HEK293 (cell line): ENCODE results near the gene CDK14.

ENCODE experiments used
- CTCF ChIA-PET: fragments of 350-600 bp; formaldehyde crosslinking; extraction: SDS; loops from one replicate; lab custom pipeline; 2021; ENCODE audit warnings: antibody characterized with exemption; lab: Yijun Ruan, JAX
- POLR2A ChIA-PET: fragments of 300-600 bp; formaldehyde crosslinking; extraction: SDS; loops from one replicate; lab custom pipeline; 2020; ENCODE audit warnings: antibody characterized with exemption, inconsistent platforms; lab: Yijun Ruan, JAX
- H3K27ac ChIP-seq: fragments of 200-500 bp; sonication (Bioruptor generic); 2 replicates; pipeline ENCODE4 v1.5.1; 2014; ENCODE audit warnings: low read depth, low read length, control low read depth, inconsistent platforms; ENCODE audit errors: extremely low read depth
- H3K36me3 ChIP-seq, 2 experiments: fragments of 200-500 bp in 1 of 2; sonication (Bioruptor generic) in 1 of 2; 1 replicate in 1 of 2; 2 replicates in 1 of 2; pipeline ENCODE4 v1.5.1; 2014 to 2017; ENCODE audit warnings: inconsistent platforms in 2 of 2, low read length in 2 of 2; ENCODE audit not compliant: control insufficient read depth in 2 of 2, insufficient read depth in 1 of 2
- H3K4me1 ChIP-seq: fragments of 200-500 bp; sonication (Bioruptor generic); 2 replicates; pipeline ENCODE4 v1.5.1; 2014; ENCODE audit warnings: mild to moderate bottlenecking, low read length, inconsistent platforms; ENCODE audit not compliant: control insufficient read depth, insufficient read depth
- H3K4me3 ChIP-seq: 2 replicates; pipeline ENCODE4 v1.5.1; 2011; ENCODE audit warnings: low read depth, mild to moderate bottlenecking, control low read depth, low read length, moderate library complexity
- H3K9me3 ChIP-seq: fragments of 200-500 bp; sonication (Bioruptor generic); 2 replicates; pipeline ENCODE4 v1.5.1; 2014; ENCODE audit warnings: low read depth, low read length, inconsistent platforms; ENCODE audit not compliant: control insufficient read depth, insufficient read depth
- EGR2 ChIP-seq: fragments of 450-650 bp; formaldehyde crosslinking; IDR thresholded peaks from 2 replicates; pipeline ENCODE4 v1.5.1; 2016; ENCODE audit warnings: low read depth, missing biosample characterization, missing genetic modification characterization
- KLF17 ChIP-seq: fragments of 450-650 bp; formaldehyde crosslinking; IDR thresholded peaks from 2 replicates; pipeline ENCODE4 v1.5.1; 2016; ENCODE audit warnings: missing biosample characterization, missing genetic modification characterization
- KLF9 ChIP-seq: fragments of 450-650 bp; formaldehyde crosslinking; IDR thresholded peaks from 2 replicates; pipeline ENCODE4 v1.5.1; 2016; ENCODE audit warnings: missing biosample characterization, missing genetic modification characterization, low read depth
- RBAK ChIP-seq: fragments of 450-650 bp; formaldehyde crosslinking; IDR thresholded peaks from 2 replicates; pipeline ENCODE4 v1.5.1; 2016; ENCODE audit warnings: missing biosample characterization, missing genetic modification characterization
- WT1 ChIP-seq: fragments of 450-650 bp; formaldehyde crosslinking; IDR thresholded peaks from 2 replicates; pipeline ENCODE4 v1.5.1; 2016; ENCODE audit warnings: missing biosample characterization, missing genetic modification characterization
- ZBTB17 ChIP-seq: fragments of 450-650 bp; formaldehyde crosslinking; IDR thresholded peaks from 2 replicates; pipeline ENCODE4 v1.5.1; 2016; ENCODE audit warnings: missing biosample characterization, missing genetic modification characterization
- ZNF138 ChIP-seq: fragments of 450-650 bp; formaldehyde crosslinking; IDR thresholded peaks from 2 replicates; pipeline ENCODE4 v1.5.1; 2016; ENCODE audit warnings: missing biosample characterization, missing genetic modification characterization, borderline replicate concordance
- ZNF155 ChIP-seq: fragments of 450-650 bp; formaldehyde crosslinking; IDR thresholded peaks from 2 replicates; pipeline ENCODE4 v1.5.1; 2016; ENCODE audit warnings: missing biosample characterization, missing genetic modification characterization
- ZNF184 ChIP-seq: fragments of 450-650 bp; IDR thresholded peaks from 2 replicates; pipeline ENCODE4 v1.5.1; 2018; ENCODE audit warnings: missing biosample characterization, mild to moderate bottlenecking, missing genetic modification characterization
- ZNF341 ChIP-seq: fragments of 450-650 bp; formaldehyde crosslinking; IDR thresholded peaks from 2 replicates; pipeline ENCODE4; 2016; ENCODE audit warnings: low read depth, missing biosample characterization, missing genetic modification characterization
- ZNF37A ChIP-seq: fragments of 450-650 bp; IDR thresholded peaks from 2 replicates; pipeline ENCODE4 v1.5.1; 2018; ENCODE audit warnings: missing biosample characterization, missing genetic modification characterization
- ZNF473 ChIP-seq: fragments of 450-650 bp; formaldehyde crosslinking; IDR thresholded peaks from 2 replicates; pipeline ENCODE4 v1.5.1; 2017; ENCODE audit warnings: missing biosample characterization, missing genetic modification characterization
- ZNF48 ChIP-seq: fragments of 450-650 bp; formaldehyde crosslinking; IDR thresholded peaks from 2 replicates; pipeline ENCODE4 v1.5.1; 2016; ENCODE audit warnings: missing biosample characterization, missing genetic modification characterization
- ZNF558 ChIP-seq: fragments of 450-650 bp; formaldehyde crosslinking; IDR thresholded peaks from 2 replicates; pipeline ENCODE4 v1.5.1; 2016; ENCODE audit warnings: missing biosample characterization, missing genetic modification characterization
- ZNF560 ChIP-seq: fragments of 450-650 bp; formaldehyde crosslinking; IDR thresholded peaks from 2 replicates; pipeline ENCODE4 v1.5.1; 2017; ENCODE audit warnings: missing biosample characterization, missing genetic modification characterization, borderline replicate concordance
- ZNF596 ChIP-seq: fragments of 450-650 bp; IDR thresholded peaks from 2 replicates; pipeline ENCODE4 v1.5.0; 2018; ENCODE audit warnings: missing biosample characterization, mild to moderate bottlenecking, missing genetic modification characterization, moderate library complexity
- ZNF664 ChIP-seq: fragments of 450-650 bp; formaldehyde crosslinking; IDR thresholded peaks from 2 replicates; pipeline ENCODE4 v1.5.1; 2016; ENCODE audit warnings: missing biosample characterization, missing genetic modification characterization
- ZNF707 ChIP-seq: fragments of 450-650 bp; formaldehyde crosslinking; IDR thresholded peaks from 2 replicates; pipeline ENCODE4 v1.5.1; 2016; ENCODE audit warnings: missing biosample characterization, missing genetic modification characterization
- ZNF777 ChIP-seq: fragments of 450-650 bp; formaldehyde crosslinking; IDR thresholded peaks from 2 replicates; pipeline ENCODE4 v1.5.1; 2017; ENCODE audit warnings: missing biosample characterization, missing genetic modification characterization, borderline replicate concordance
- ZNF837 ChIP-seq: fragments of 450-650 bp; formaldehyde crosslinking; IDR thresholded peaks from 2 replicates; pipeline ENCODE4 v1.5.1; 2016; ENCODE audit warnings: missing biosample characterization, missing genetic modification characterization
- ZNF843 ChIP-seq: fragments of 450-650 bp; formaldehyde crosslinking; IDR thresholded peaks from 2 replicates; pipeline ENCODE4 v1.5.1; 2016; ENCODE audit warnings: missing biosample characterization, missing genetic modification characterization
- ZXDB ChIP-seq: fragments of 450-650 bp; formaldehyde crosslinking; IDR thresholded peaks from 2 replicates; pipeline ENCODE4 v1.5.1; 2016; ENCODE audit warnings: missing biosample characterization, missing genetic modification characterization
- TF ChIP-seq, protein P1 (sequence below): fragments of 450-650 bp; formaldehyde crosslinking; optimal IDR thresholded peaks from 2 replicates; pipeline ENCODE3; 2016; ENCODE audit warnings: missing biosample characterization, mild to moderate bottlenecking, missing genetic modification characterization
- TF ChIP-seq, protein P2 (sequence below): fragments of 450-650 bp; formaldehyde crosslinking; IDR thresholded peaks from 2 replicates; pipeline ENCODE4 v1.5.1; 2017; ENCODE audit warnings: missing biosample characterization, mild to moderate bottlenecking, missing genetic modification characterization, moderate library complexity
- TF ChIP-seq, protein P3 (sequence below): fragments of 450-650 bp; formaldehyde crosslinking; IDR thresholded peaks from 2 replicates; pipeline ENCODE4 v1.5.1; 2017; ENCODE audit warnings: missing biosample characterization, missing genetic modification characterization

Gene CDK14

DNA sequence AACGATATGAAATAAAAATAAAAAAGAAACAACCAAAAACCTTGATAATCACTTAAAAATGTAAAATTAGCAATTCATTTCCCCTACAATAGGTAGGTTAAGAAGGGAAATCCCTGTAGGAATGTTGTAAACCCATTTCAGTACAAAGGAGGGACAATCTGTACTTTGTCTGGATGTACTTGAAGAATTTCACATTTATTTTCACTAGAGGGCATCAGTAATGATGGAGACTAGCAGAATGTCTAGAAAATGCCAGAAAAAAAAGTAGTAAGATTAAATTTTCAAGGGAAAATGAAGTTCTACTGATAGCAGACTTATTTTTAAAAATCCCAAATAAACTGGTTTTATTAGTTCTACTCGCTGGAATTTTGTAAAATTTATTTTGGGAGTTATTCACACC is 459.1 kb downstream of the CDK14 start:
- Histone ChIP-seq H3K4me1 (no peaks in the 10 kb centered on the region), H3K4me3 (no peak overlapping the region), H3K9me3 (no peaks in the 10 kb centered on the region), H3K27ac (no peak overlapping the region), H3K36me3 (no peaks in the 10 kb centered on the region)
- CTCF ChIA-PET, result interaction anchor here (0.5 kb wide), 1 partner anchor 22 kb away, joined by 7 read pairs; no protein-coding TSS in a partner anchor
- POLR2A ChIA-PET, result no interaction called here
- TF ChIP-seq ZNF473 (no peak), RBAK (tag by site-specific recombination) (no peak)
- TF ChIP-seq, all 188 proteins: peak for 0

DNA sequence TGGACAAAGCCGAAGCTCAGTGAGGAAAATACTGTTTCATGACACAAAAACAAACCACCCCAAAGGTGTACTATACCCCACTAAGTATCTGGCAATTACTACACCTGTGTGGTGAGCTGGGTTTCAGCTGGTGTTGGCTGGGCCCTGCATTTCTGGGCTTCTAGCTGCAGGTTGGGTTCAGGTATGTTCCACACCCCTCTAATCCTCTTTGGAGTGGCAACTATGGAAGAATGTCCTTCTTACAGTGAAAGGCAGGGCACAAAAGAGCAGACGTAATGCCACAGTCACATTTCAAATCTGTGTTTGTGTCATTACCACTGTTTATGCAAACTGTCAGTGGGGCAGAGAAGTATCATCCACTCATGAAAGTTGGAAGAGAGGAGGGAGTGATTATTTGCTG is 466.6 kb downstream of the CDK14 start:
- POLR2A ChIA-PET, result no interaction called here
- no peak overlapping the region for H3K4me3 ChIP-seq
- no peaks in the 10 kb centered on the region for H3K36me3 ChIP-seq
- no peak overlapping the region for H3K27ac ChIP-seq
- TF ChIP-seq ZNF37A (tag by site-specific recombination) (no peak), KLF9 (tag by site-specific recombination) (no peak), ZNF155 (tag by site-specific recombination) (no peak), ZNF843 (no peak), WT1 (no peak), ZNF473 (no peak), ZBTB17 (no peak), ZNF558 (tag by site-specific recombination) (no peak), ZNF777 (tag by site-specific recombination) (no peak)
- TF ChIP-seq, protein P1, sequence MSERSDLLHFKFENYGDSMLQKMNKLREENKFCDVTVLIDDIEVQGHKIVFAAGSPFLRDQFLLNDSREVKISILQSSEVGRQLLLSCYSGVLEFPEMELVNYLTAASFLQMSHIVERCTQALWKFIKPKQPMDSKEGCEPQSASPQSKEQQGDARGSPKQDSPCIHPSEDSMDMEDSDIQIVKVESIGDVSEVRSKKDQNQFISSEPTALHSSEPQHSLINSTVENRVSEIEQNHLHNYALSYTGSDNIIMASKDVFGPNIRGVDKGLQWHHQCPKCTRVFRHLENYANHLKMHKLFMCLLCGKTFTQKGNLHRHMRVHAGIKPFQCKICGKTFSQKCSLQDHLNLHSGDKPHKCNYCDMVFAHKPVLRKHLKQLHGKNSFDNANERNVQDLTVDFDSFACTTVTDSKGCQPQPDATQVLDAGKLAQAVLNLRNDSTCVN (tag by site-specific recombination), result no peak
- TF ChIP-seq, protein P2, sequence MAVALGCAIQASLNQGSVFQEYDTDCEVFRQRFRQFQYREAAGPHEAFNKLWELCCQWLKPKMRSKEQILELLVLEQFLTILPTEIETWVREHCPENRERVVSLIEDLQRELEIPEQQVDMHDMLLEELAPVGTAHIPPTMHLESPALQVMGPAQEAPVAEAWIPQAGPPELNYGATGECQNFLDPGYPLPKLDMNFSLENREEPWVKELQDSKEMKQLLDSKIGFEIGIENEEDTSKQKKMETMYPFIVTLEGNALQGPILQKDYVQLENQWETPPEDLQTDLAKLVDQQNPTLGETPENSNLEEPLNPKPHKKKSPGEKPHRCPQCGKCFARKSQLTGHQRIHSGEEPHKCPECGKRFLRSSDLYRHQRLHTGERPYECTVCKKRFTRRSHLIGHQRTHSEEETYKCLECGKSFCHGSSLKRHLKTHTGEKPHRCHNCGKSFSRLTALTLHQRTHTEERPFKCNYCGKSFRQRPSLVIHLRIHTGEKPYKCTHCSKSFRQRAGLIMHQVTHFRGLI (tag by site-specific recombination), result no peak
- TF ChIP-seq, all 188 proteins: peak for 0
- no peaks in the 10 kb centered on the region for H3K4me1 ChIP-seq
- CTCF ChIA-PET, result interaction anchor here (0.6 to 0.9 kb wide), 2 partner anchors 26 to 818 kb away, joined by 3 to 4 read pairs; partner anchors contain the start of gene MTERF1
- H3K9me3 ChIP-seq, result no peaks in the 10 kb centered on the region

DNA sequence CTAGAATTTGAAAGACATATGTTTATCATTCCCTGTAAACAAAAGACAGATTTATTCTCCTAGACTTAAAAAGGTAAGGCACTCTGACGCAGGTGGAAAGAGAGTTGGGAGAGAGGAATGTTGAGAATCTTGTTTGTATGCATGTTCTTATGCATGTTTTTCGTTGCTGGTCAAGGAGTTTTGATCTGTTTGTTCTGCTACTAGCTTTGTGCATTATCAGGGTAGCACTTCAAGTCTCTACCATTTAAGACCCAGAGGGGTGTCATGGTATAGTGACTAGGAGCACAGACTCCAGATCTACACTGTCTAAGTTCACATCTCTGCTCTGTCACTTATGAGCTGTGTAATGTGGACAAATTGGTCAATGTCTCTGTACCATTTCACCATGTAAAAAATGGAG is 467.9 kb downstream of the CDK14 start:
- POLR2A ChIA-PET, result no interaction called here
- CTCF ChIA-PET, result interaction anchor here (0.7 to 1.0 kb wide), 2 partner anchors 12 to 301 kb away, joined by 3 read pairs; no protein-coding TSS in a partner anchor

GRCh38 chr7:91064938-91065337 is 468.8 kb downstream of the CDK14 start:
- ChIA-PET POLR2A (no interaction called here), CTCF (interaction anchor here (0.5 kb wide), 1 partner anchor 506 kb away, joined by 4 read pairs; no protein-coding TSS in a partner anchor)
- H3K4me1 ChIP-seq, result no peaks in the 10 kb centered on the region
- TF ChIP-seq ZNF664 (tag by site-specific recombination) (no peak), ZXDB (tag by site-specific recombination) (no peak), ZNF138 (tag by site-specific recombination) (no peak), ZNF560 (tag by site-specific recombination) (no peak), KLF17 (tag by site-specific recombination) (no peak), ZNF341 (no peak), ZNF596 (no peak), ZNF184 (tag by site-specific recombination) (no peak), ZNF48 (tag by site-specific recombination) (no peak), ZNF837 (tag by site-specific recombination) (no peak)
- TF ChIP-seq, protein P3, sequence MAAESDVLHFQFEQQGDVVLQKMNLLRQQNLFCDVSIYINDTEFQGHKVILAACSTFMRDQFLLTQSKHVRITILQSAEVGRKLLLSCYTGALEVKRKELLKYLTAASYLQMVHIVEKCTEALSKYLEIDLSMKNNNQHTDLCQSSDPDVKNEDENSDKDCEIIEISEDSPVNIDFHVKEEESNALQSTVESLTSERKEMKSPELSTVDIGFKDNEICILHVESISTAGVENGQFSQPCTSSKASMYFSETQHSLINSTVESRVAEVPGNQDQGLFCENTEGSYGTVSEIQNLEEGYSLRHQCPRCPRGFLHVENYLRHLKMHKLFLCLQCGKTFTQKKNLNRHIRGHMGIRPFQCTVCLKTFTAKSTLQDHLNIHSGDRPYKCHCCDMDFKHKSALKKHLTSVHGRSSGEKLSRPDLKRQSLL (tag by site-specific recombination), result no peak
- no peak overlapping the region for H3K4me3 ChIP-seq
- H3K27ac ChIP-seq, result no peak overlapping the region
- no peaks in the 10 kb centered on the region for H3K9me3 ChIP-seq
- no peaks in the 10 kb centered on the region for H3K36me3 ChIP-seq

More for the DNA sequence above, 467.9 kb downstream of the CDK14 start:
- no peak for TF ChIP-seq EGR2 (tag by site-specific recombination)
- no peak for TF ChIP-seq ZNF707 (tag by site-specific recombination)
- TF ChIP-seq, all 188 proteins: peak for 0
- H3K4me3 ChIP-seq, result no peak overlapping the region
- H3K4me1 ChIP-seq, result no peaks in the 10 kb centered on the region
- no peaks in the 10 kb centered on the region for H3K9me3 ChIP-seq
- H3K27ac ChIP-seq, result no peak overlapping the region
- H3K36me3 ChIP-seq, result no peaks in the 10 kb centered on the region
